PFSK-1 (cell line): ENCODE results near the gene GATA1.

Experiments used
- FOXP2 ChIP-seq: optimal IDR thresholded peaks from 2 replicates; pipeline ENCODE3; 2011; ENCODE audit warnings: borderline replicate concordance, control low read depth, inconsistent platforms; ENCODE audit not compliant: insufficient read depth; ENCODE audit errors: extremely low read length, extremely low read depth
- POLR2AphosphoS5 ChIP-seq: IDR thresholded peaks from 2 replicates; pipeline ENCODE4 v1.6.1; 2012; ENCODE audit warnings: low read depth, mild to moderate bottlenecking, control low read depth, low read length, moderate library complexity
- REST ChIP-seq, 2 experiments: IDR thresholded peaks; 2 replicates each; pipeline versions ENCODE4 v1.6.1 to v1.8.0; 2011 to 2012; ENCODE audit warnings: low read depth in 2 of 2, low read length in 2 of 2, control low read depth in 1 of 2, inconsistent platforms in 1 of 2, mild to moderate bottlenecking in 1 of 2, moderate library complexity in 1 of 2; ENCODE audit not compliant: insufficient read depth in 1 of 2
- SIN3A ChIP-seq: IDR thresholded peaks from 2 replicates; pipeline ENCODE4 v1.6.1; 2012; ENCODE audit warnings: mild to moderate bottlenecking, low read length, moderate library complexity, borderline replicate concordance; ENCODE audit not compliant: insufficient read depth
- TAF1 ChIP-seq: IDR thresholded peaks from 2 replicates; pipeline ENCODE4 v1.6.1; 2012; ENCODE audit warnings: low read length, control low read depth, borderline replicate concordance; ENCODE audit not compliant: insufficient read depth

GATA1 gene

DNA sequence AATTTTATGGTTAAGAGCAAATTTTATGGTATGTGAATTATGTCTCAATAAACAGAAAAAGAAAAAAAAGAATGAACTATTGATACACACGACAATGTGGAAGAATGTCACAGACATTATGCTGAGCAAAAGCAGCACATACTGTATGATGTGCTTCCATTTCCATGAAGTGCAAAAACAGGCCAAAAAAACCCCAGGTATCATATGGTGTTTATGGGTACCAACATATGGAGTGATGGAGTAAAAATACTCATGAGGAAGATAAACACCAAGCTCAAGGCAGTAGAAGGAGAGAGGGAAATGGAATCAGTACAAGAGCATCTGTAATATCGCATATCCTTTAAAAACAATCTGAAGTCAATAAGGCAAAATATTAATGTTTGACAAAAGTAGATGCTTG lies 4.2 kb upstream of the GATA1 start:
- TF ChIP-seq POLR2AphosphoS5 (no peak), TAF1 (no peak), FOXP2 (no peak), SIN3A (no peak), REST (IDR thresholded peaks at IDR 0.05; ENCODE audit: insufficient read depth in 1 of 2, low read depth in 2 of 2, low read length in 2 of 2) (no peak)

GRCh38 chrX:48782795-48783194 lies 3.6 kb upstream of the GATA1 start:
- TF ChIP-seq TAF1 = no peak
- TF ChIP-seq REST (IDR thresholded peaks at IDR 0.05; ENCODE audit: insufficient read depth in 1 of 2, low read depth in 2 of 2, low read length in 2 of 2) = no peak
- TF ChIP-seq POLR2AphosphoS5 = no peak
- TF ChIP-seq FOXP2 = no peak
- TF ChIP-seq SIN3A = no peak

GRCh38 chrX:48784726-48785125 lies 1.7 kb upstream of the GATA1 start:
- TF ChIP-seq POLR2AphosphoS5 (no peak), REST (IDR thresholded peaks at IDR 0.05; ENCODE audit: insufficient read depth in 1 of 2, low read depth in 2 of 2, low read length in 2 of 2) (no peak), FOXP2 (no peak), TAF1 (no peak), SIN3A (no peak)

DNA sequence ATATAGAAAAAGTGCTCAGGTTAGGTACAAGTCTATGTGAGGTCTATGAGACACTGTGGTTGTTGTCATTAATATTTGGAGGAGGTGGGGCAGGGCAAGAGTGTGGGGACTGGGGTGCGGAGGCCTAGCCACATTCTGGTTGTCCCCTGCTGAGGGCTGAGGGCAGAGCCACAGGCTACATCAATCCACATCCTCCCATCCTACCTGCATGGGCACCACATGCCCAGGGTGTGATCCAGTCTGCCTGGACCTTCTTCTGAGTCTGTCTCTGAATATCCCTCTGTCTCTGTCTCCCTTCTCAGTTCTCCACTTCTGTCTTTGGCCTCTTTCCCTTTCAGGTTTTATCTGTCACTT lies 1.2 kb upstream of the GATA1 start:
- TF ChIP-seq REST (IDR thresholded peaks at IDR 0.05; ENCODE audit: insufficient read depth in 1 of 2, low read depth in 2 of 2, low read length in 2 of 2) (no peak), TAF1 (no peak), POLR2AphosphoS5 (no peak), SIN3A (no peak), FOXP2 (no peak)

DNA sequence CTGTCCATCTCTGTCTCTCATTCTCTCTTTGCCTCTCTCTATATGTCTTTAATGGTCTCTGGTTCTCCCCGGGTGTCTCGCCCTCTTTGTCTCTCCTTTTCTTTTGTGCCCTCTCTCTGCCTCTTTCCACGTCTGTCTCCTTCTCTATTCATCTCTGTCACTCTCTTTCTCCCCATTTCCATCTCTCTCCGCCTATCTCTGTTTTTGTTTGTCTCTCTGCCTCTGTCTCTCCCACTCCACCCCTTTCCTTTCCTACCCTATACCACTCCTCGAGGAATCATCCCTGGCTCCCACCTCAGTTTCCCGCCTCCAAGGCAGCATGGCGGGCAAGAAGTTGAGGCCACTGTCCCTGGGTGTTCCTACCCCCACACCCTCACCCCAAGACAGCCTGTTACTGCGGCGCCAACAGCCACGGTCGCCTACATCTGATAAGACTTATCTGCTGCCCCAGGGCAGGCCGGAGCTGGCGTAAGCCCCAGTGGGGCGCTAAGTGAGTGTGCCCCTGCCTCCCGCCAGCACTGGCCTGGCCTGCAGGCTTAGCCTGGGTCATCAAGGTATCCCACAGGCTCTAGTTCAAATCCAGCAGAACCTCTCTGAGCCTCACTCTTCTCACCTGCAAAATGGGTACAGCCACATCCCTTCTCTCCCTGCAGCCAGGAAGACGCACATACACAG lies 713 bp upstream of the GATA1 start:
- TF ChIP-seq FOXP2 = no peak
- no peak for TF ChIP-seq REST (IDR thresholded peaks at IDR 0.05; ENCODE audit: insufficient read depth in 1 of 2, low read depth in 2 of 2, low read length in 2 of 2)
- TF ChIP-seq TAF1 = no peak
- TF ChIP-seq SIN3A = no peak
- no peak for TF ChIP-seq POLR2AphosphoS5
